Naive thymus-derived CD4-positive, alpha-beta T cell (primary cell): ENCODE results near the gene HMCN1. TPM values are rescaled to one million over a fixed set of nuclear protein-coding genes. Genes with fewer than 3 reads are reported as not detected.

Experiments used
- ATAC-seq: fragments of 150-1000 bp; cut with Tn5 transposase; 2 replicates; pipeline ENCODE4 v1.10.0; 2021; ENCODE audit warnings: mild to moderate bottlenecking, moderate library complexity
- CTCF ChIA-PET: fragments of 350-600 bp; sonication (Branson Sonifier 250); formaldehyde crosslinking; loops from one replicate; lab custom pipeline; 2021; ENCODE audit warnings: antibody characterized with exemption; lab: Charles Lee
- POLR2A ChIA-PET: fragments of 350-600 bp; sonication (Branson Sonifier 250); formaldehyde crosslinking; loops from one replicate; lab custom pipeline; 2021; ENCODE audit warnings: antibody characterized with exemption, inconsistent platforms; lab: Charles Lee
- DNase-seq, 9 donors: peaks; one replicate each; pipeline versions ENCODE4 v3.0.0 to v3.0.0-alpha.2; 2020 to 2022; ENCODE audit warnings: mixed read lengths in 1 of 9
- H3K27ac ChIP-seq: one replicate; pipeline ENCODE4 v1.7.0; 2013; ENCODE audit warnings: mild to moderate bottlenecking, low read depth, low read length, moderate library complexity
- H3K27me3 ChIP-seq, 2 donors: one replicate each; pipeline ENCODE4 v1.7.0; 2013; ENCODE audit warnings: low read length in 2 of 2, mild to moderate bottlenecking in 2 of 2, moderate library complexity in 2 of 2; ENCODE audit not compliant: control insufficient read depth in 2 of 2, insufficient read depth in 2 of 2
- H3K36me3 ChIP-seq, 3 experiments: 1 replicate in 2 of 3; 2 replicates in 1 of 3; pipeline ENCODE4 v1.7.0; 2013; ENCODE audit warnings: low read length in 3 of 3, mild to moderate bottlenecking in 3 of 3, moderate library complexity in 1 of 3; ENCODE audit not compliant: insufficient read depth in 3 of 3, control insufficient read depth in 2 of 3
- H3K4me1 ChIP-seq, 2 donors: one replicate each; pipeline ENCODE4 v1.7.0; 2013; ENCODE audit warnings: low read length in 2 of 2, mild to moderate bottlenecking in 2 of 2, moderate library complexity in 1 of 2; ENCODE audit not compliant: control insufficient read depth in 2 of 2, insufficient read depth in 2 of 2
- H3K4me3 ChIP-seq: 2 replicates; pipeline ENCODE4 v1.7.0; 2013; ENCODE audit warnings: mild to moderate bottlenecking, low read length
- H3K9me3 ChIP-seq, 3 experiments: 1 replicate in 2 of 3; 2 replicates in 1 of 3; pipeline ENCODE4 v1.7.0; 2013; ENCODE audit warnings: low read length in 3 of 3; ENCODE audit not compliant: control insufficient read depth in 2 of 3
- H3K27ac Mint-ChIP-seq, 9 donors: one replicate each; pipeline ENCODE4 v1.8.0; 2020 to 2022; ENCODE audit warnings: mixed read lengths in 9 of 9, mild to moderate bottlenecking in 8 of 9, moderate library complexity in 5 of 9, inconsistent platforms in 2 of 9
- H3K27me3 Mint-ChIP-seq, 5 donors: one replicate each; pipeline ENCODE4 v1.8.0; 2021 to 2022; ENCODE audit warnings: mixed read lengths in 5 of 5, mild to moderate bottlenecking in 1 of 5
- H3K36me3 Mint-ChIP-seq, 5 donors: one replicate each; pipeline ENCODE4 v1.8.0; 2020 to 2022; ENCODE audit warnings: mixed read lengths in 5 of 5, mild to moderate bottlenecking in 3 of 5, inconsistent platforms in 1 of 5
- H3K4me1 Mint-ChIP-seq, 7 donors: one replicate each; pipeline ENCODE4 v1.8.0; 2020 to 2022; ENCODE audit warnings: mixed read lengths in 7 of 7, mild to moderate bottlenecking in 3 of 7, inconsistent platforms in 1 of 7
- H3K4me3 Mint-ChIP-seq, 10 donors: one replicate each; pipeline ENCODE4 v1.8.0; 2020 to 2022; ENCODE audit warnings: mild to moderate bottlenecking in 10 of 10, mixed read lengths in 10 of 10, moderate library complexity in 6 of 10, inconsistent platforms in 2 of 10
- H3K9me3 Mint-ChIP-seq, 11 donors: one replicate each; pipeline ENCODE4 v1.8.0; 2020 to 2022; ENCODE audit warnings: mixed read lengths in 11 of 11, mild to moderate bottlenecking in 4 of 11, inconsistent platforms in 1 of 11, moderate library complexity in 1 of 11
- intact Hi-C, 2 donors: fragments of 100-400 bp; cut with micrococcal nuclease; formaldehyde crosslinking; loops; one replicate each; pipeline ENCODE4 v1.15.1; 2023
- polyA plus RNA-seq, 2 donors: library from polyadenylated mRNA; unstranded; fragments of 300-500 nt; fragmentation: Illumina TruSeq; gene quantifications; one replicate each; pipeline ENCODE4 v1.2.3, GENCODE V29; 2021
- total RNA-seq, 6 experiments: library from RNA in 5 of 6; stranded (reverse) in 5 of 6; gene quantifications; 1 replicate in 5 of 6; 2 replicates in 1 of 6; pipeline ENCODE4 v1.2.3 and lab custom pipeline; 2021 to 2026

HMCN1 gene
- total and polyA plus RNA-seq, 7 experiments from 2014 or later: under 0.01 to 0.19 (median 0.16) TPM; not detected in 3

DNA sequence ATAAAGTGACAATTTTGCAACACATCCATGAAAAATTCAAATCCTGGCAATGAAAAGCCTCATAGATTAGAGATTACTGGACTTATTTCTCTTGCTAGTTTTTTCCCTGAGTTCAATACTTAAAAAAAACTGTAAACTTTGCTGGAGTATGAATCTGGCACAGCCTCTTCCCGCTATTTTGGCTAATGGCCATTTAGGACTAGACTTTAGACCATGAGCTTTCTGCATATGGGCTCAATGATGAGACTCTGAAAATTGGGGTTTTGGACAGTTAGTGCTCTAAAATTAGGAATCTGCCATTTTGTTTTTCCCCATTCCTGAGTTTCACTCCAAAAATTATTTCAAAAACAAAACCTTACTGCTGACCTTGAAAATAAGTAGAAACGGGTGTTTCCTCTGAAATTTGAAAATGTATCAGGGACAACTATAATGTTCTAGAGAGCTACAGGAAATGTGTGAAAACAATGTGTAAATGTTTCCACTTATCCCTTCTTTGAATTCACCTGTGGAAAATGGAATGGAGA is 137.5 kb downstream of the HMCN1 start:
- Histone ChIP-seq H3K36me3 (no peaks in the 10 kb centered on the region), H3K4me1 (no peaks in the 10 kb centered on the region), H3K4me3 (no peak overlapping the region), H3K9me3 (no peaks in the 10 kb centered on the region), H3K27ac (no peak overlapping the region), H3K27me3 (no peaks in the 10 kb centered on the region)
- Mint-ChIP-seq H3K36me3 (no peaks in the 10 kb centered on the region), H3K27me3 (peaks cover 0 to 21% (median 7%) of the 10 kb centered on the region in 5 donors), H3K9me3 (peaks cover 0 to 2% (median 0%) of the 10 kb centered on the region in 11 donors), H3K27ac (no peak overlapping the region), H3K4me1 (no peaks in the 10 kb centered on the region), H3K4me3 (no peak overlapping the region)
- ChIA-PET POLR2A (no interaction called here), CTCF (interaction anchor here (0.7 kb wide), 1 partner anchor 10 kb away, joined by 3 read pairs; no protein-coding TSS in a partner anchor)
- intact Hi-C loops: no loop called here
- DNase-seq (no peak), ATAC-seq (no peak)

GRCh38 chr1:185874246-185874645 is 140.1 kb downstream of the HMCN1 start:
- no peak overlapping the region for H3K4me3 Mint-ChIP-seq
- ATAC-seq (no peak), DNase-seq (no peak)

DNA sequence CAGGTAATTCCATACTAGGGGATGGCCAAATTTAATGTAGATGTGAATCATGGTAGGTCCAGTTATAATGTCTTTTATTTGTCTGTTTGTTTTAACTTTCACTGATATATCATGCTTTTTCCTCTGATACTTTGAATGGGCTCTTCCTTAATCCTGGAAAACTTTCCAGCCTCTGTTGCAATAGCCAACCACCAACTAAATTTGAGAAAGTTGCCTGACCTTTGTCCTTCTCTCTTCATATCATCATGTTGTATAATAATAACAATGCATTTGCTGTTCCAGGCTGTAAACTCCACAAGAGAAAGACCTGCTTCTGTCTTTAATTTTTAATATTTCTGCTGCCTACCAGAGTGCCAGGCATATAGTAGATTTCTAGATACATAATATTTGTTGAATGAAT is 146.1 kb downstream of the HMCN1 start:
- H3K36me3 Mint-ChIP-seq: no peaks in the 10 kb centered on the region
- H3K27ac Mint-ChIP-seq: no peak overlapping the region
- Histone ChIP-seq H3K27me3 (no peaks in the 10 kb centered on the region), H3K9me3 (no peaks in the 10 kb centered on the region), H3K4me1 (no peaks in the 10 kb centered on the region), H3K4me3 (no peak overlapping the region), H3K36me3 (no peaks in the 10 kb centered on the region), H3K27ac (no peak overlapping the region)
- H3K4me3 Mint-ChIP-seq: no peak overlapping the region
- H3K9me3 Mint-ChIP-seq: peaks cover 0 to 4% (median 0%) of the 10 kb centered on the region in 11 donors
- CTCF ChIA-PET: no interaction called here
- no peak for ATAC-seq
- H3K27me3 Mint-ChIP-seq: peaks cover 0 to 20% (median 0%) of the 10 kb centered on the region in 5 donors
- DNase-seq: no peak
- H3K4me1 Mint-ChIP-seq: no peaks in the 10 kb centered on the region
- intact Hi-C loops: no loop called here
- POLR2A ChIA-PET: no interaction called here

More at GRCh38 chr1:185874246-185874645, 140.1 kb downstream of the HMCN1 start:
- H3K4me3 ChIP-seq: no peak overlapping the region
- ChIA-PET CTCF (no interaction called here), POLR2A (no interaction called here)
- H3K27me3 Mint-ChIP-seq: peaks cover 0 to 26% (median 4%) of the 10 kb centered on the region in 5 donors
- H3K9me3 ChIP-seq: no peaks in the 10 kb centered on the region
- H3K36me3 ChIP-seq: no peaks in the 10 kb centered on the region
- H3K27me3 ChIP-seq: no peaks in the 10 kb centered on the region
- H3K9me3 Mint-ChIP-seq: peaks cover 0 to 4% (median 0%) of the 10 kb centered on the region in 11 donors
- H3K27ac Mint-ChIP-seq: no peak overlapping the region
- intact Hi-C loops: no loop called here
- no peaks in the 10 kb centered on the region for H3K4me1 ChIP-seq
- H3K4me1 Mint-ChIP-seq: no peaks in the 10 kb centered on the region
- no peak overlapping the region for H3K27ac ChIP-seq
- H3K36me3 Mint-ChIP-seq: no peaks in the 10 kb centered on the region

DNA sequence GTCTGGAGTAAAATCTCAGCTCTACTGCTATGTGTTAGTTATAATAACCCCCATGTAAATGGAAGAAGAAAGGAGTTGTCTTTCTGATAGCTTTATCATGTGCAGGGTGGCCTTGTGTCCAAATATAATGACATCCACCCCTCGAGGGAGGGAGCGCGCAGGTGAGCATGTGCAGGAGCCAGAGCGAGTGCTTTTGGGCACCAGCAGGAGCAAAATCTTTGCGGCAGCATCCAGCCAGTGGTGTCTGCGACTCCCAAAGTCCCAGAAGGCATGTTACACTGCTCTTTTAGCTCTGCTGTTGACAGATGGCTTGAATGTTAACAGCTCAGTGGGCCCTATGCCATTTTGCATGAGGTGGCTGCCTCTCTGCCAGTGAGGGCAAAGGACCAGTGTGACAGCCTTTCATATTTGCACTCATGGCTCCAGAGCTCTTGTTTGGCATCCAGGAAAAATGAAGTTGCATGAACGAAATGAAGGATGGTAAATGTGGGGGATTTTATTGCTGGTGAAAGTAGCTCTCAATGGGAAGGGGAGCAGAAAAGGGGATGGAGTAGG is 146.7 kb downstream of the HMCN1 start:
- Mint-ChIP-seq H3K9me3 (peaks cover 0 to 4% (median 0%) of the 10 kb centered on the region in 11 donors), H3K4me1 (no peaks in the 10 kb centered on the region), H3K27ac (no peak overlapping the region), H3K36me3 (no peaks in the 10 kb centered on the region), H3K4me3 (no peak overlapping the region), H3K27me3 (peaks cover 0 to 20% (median 0%) of the 10 kb centered on the region in 5 donors)
- no peak for DNase-seq
- Histone ChIP-seq H3K4me3 (no peak overlapping the region), H3K27me3 (no peaks in the 10 kb centered on the region), H3K36me3 (no peaks in the 10 kb centered on the region), H3K9me3 (no peaks in the 10 kb centered on the region), H3K27ac (no peak overlapping the region), H3K4me1 (no peaks in the 10 kb centered on the region)
- no peak for ATAC-seq
- ChIA-PET CTCF (interaction anchor here (0.6 kb wide), 1 partner anchor 9 kb away, joined by 3 read pairs; no protein-coding TSS in a partner anchor), POLR2A (interaction anchor here (0.7 kb wide), 1 partner anchor 704 kb away, joined by 3 read pairs; no protein-coding TSS in a partner anchor)
- intact Hi-C loops: no loop called here

- Histone ChIP-seq H3K27ac (no peak overlapping the region), H3K27me3 (no peaks in the 10 kb centered on the region), H3K9me3 (no peaks in the 10 kb centered on the region), H3K4me3 (no peak overlapping the region), H3K4me1 (no peaks in the 10 kb centered on the region), H3K36me3 (no peaks in the 10 kb centered on the region)
- no peaks in the 10 kb centered on the region for H3K4me1 Mint-ChIP-seq
- ChIA-PET CTCF (no interaction called here), POLR2A (no interaction called here)
- no peak for DNase-seq
- no peaks in the 10 kb centered on the region for H3K36me3 Mint-ChIP-seq
- no peaks in the 10 kb centered on the region for H3K27me3 Mint-ChIP-seq
- no peak overlapping the region for H3K27ac Mint-ChIP-seq
- ATAC-seq: no peak
- intact Hi-C loops: no loop called here
- H3K4me3 Mint-ChIP-seq: no peak overlapping the region
- H3K9me3 Mint-ChIP-seq: peaks cover 0 to 4% (median 0%) of the 10 kb centered on the region in 11 donors
Observed at GRCh38 chr1:185886046-185886445, 151.9 kb downstream of the HMCN1 start.

GRCh38 chr1:185886671-185887070 is 152.5 kb downstream of the HMCN1 start:
- H3K4me1 ChIP-seq: no peaks in the 10 kb centered on the region
- DNase-seq: no peak
- H3K9me3 ChIP-seq: no peaks in the 10 kb centered on the region
- POLR2A ChIA-PET: interaction anchor here (0.7 kb wide), 1 partner anchor 1855 kb away, joined by 3 read pairs; no protein-coding TSS in a partner anchor
- H3K27me3 ChIP-seq: no peaks in the 10 kb centered on the region
- intact Hi-C loops: no loop called here
- Mint-ChIP-seq H3K9me3 (peaks cover 0 to 4% (median 0%) of the 10 kb centered on the region in 11 donors), H3K27me3 (no peaks in the 10 kb centered on the region), H3K27ac (no peak overlapping the region), H3K4me3 (no peak overlapping the region), H3K36me3 (no peaks in the 10 kb centered on the region), H3K4me1 (no peaks in the 10 kb centered on the region)
- H3K36me3 ChIP-seq: no peaks in the 10 kb centered on the region
- CTCF ChIA-PET: no interaction called here
- H3K27ac ChIP-seq: no peak overlapping the region
- no peak overlapping the region for H3K4me3 ChIP-seq
- no peak for ATAC-seq
